H9 (cell line): ENCODE data around the gene LRPPRC. TPM values are rescaled to one million over a fixed set of nuclear protein-coding genes. Genes with fewer than 3 reads are reported as not detected.

Experiments
- DNase-seq: peaks from one replicate; pipeline ENCODE4 v3.0.0-alpha.2; 2017
- H2AFZ ChIP-seq: one replicate; pipeline ENCODE4 v1.6.1; 2013; ENCODE audit warnings: mild to moderate bottlenecking, low read length, control low read depth, moderate library complexity
- H2AK5ac ChIP-seq: 2 replicates; pipeline ENCODE4 v1.6.1; 2013; ENCODE audit warnings: low read length, control low read depth, mixed read lengths; ENCODE audit not compliant: insufficient read length
- H2BK120ac ChIP-seq: one replicate; pipeline ENCODE4 v1.6.1; 2013; ENCODE audit warnings: low read depth, mild to moderate bottlenecking, low read length, control low read depth, inconsistent platforms; ENCODE audit not compliant: poor library complexity, severe bottlenecking
- H2BK12ac ChIP-seq: 2 replicates; pipeline ENCODE4 v1.6.1; 2013; ENCODE audit warnings: low read length, control low read depth, mixed read lengths, low read depth; ENCODE audit not compliant: insufficient read length
- H2BK15ac ChIP-seq: 2 replicates; pipeline ENCODE4 v1.6.1; 2013; ENCODE audit warnings: low read depth, low read length, control low read depth
- H2BK20ac ChIP-seq: one replicate; pipeline ENCODE4 v1.6.1; 2013; ENCODE audit warnings: low read depth, mild to moderate bottlenecking, low read length, control low read depth, inconsistent platforms; ENCODE audit not compliant: poor library complexity, severe bottlenecking
- H2BK5ac ChIP-seq: 2 replicates; pipeline ENCODE4 v1.6.1; 2013; ENCODE audit warnings: low read length, control low read depth, mixed read lengths; ENCODE audit not compliant: insufficient read length
- H3K14ac ChIP-seq: 2 replicates; pipeline ENCODE4 v1.6.1; 2013; ENCODE audit warnings: low read length, control low read depth; ENCODE audit not compliant: insufficient read depth
- H3K18ac ChIP-seq: 2 replicates; pipeline ENCODE4 v1.6.1; 2013; ENCODE audit warnings: low read depth, mild to moderate bottlenecking, mixed read lengths, low read length, control low read depth; ENCODE audit not compliant: insufficient read length
- H3K23ac ChIP-seq: 2 replicates; pipeline ENCODE4 v1.6.1; 2013; ENCODE audit warnings: low read length, control low read depth, mixed read lengths, low read depth; ENCODE audit not compliant: insufficient read length
- H3K23me2 ChIP-seq: 2 replicates; pipeline ENCODE4 v1.6.1; 2013; ENCODE audit warnings: low read depth, mild to moderate bottlenecking, mixed read lengths, low read length, control low read depth; ENCODE audit not compliant: insufficient read length, poor library complexity, severe bottlenecking
- H3K27ac ChIP-seq: 2 replicates; pipeline ENCODE4 v1.5.1; 2013; ENCODE audit warnings: low read length, control low read depth, mixed read lengths, low read depth; ENCODE audit not compliant: insufficient read length
- H3K27me3 ChIP-seq: 2 replicates; pipeline ENCODE4 v1.6.1; 2013; ENCODE audit warnings: low read length, control low read depth, inconsistent platforms; ENCODE audit not compliant: insufficient read depth
- H3K4ac ChIP-seq: 2 replicates; pipeline ENCODE4 v1.6.1; 2013; ENCODE audit warnings: low read depth, mild to moderate bottlenecking, control low read depth, inconsistent platforms, low read length, moderate library complexity
- H3K4me1 ChIP-seq: 2 replicates; pipeline ENCODE4 v1.6.1; 2013; ENCODE audit warnings: low read length, control low read depth, inconsistent platforms; ENCODE audit not compliant: insufficient read depth
- H3K4me2 ChIP-seq: 2 replicates; pipeline ENCODE4 v1.6.1; 2013; ENCODE audit warnings: low read length, control low read depth, mixed read lengths; ENCODE audit not compliant: insufficient read length, insufficient read depth
- H3K56ac ChIP-seq: 2 replicates; pipeline ENCODE4 v1.6.1; 2013; ENCODE audit warnings: low read depth, mild to moderate bottlenecking, mixed read lengths, low read length, control low read depth; ENCODE audit not compliant: insufficient read length
- H3K79me1 ChIP-seq: 2 replicates; pipeline ENCODE4 v1.6.1; 2013; ENCODE audit warnings: low read depth, mild to moderate bottlenecking, moderate library complexity, low read length, control low read depth, inconsistent platforms; ENCODE audit not compliant: insufficient read depth, poor library complexity, severe bottlenecking
- H3K79me2 ChIP-seq: 2 replicates; pipeline ENCODE4 v1.6.1; 2013; ENCODE audit warnings: low read length, control low read depth, inconsistent platforms; ENCODE audit not compliant: insufficient read depth
- H3K9ac ChIP-seq: 2 replicates; pipeline ENCODE4 v1.6.1; 2013; ENCODE audit warnings: low read length, control low read depth, mixed read lengths; ENCODE audit not compliant: insufficient read length; ENCODE audit errors: extremely low read depth
- H3K9me3 ChIP-seq: one replicate; pipeline ENCODE4 v1.6.1; 2013; ENCODE audit warnings: low read depth, low read length, inconsistent platforms; ENCODE audit not compliant: control insufficient read depth
- H3T11ph ChIP-seq: one replicate; pipeline ENCODE4 v1.6.1; 2013; ENCODE audit warnings: mild to moderate bottlenecking, low read length, control low read depth, inconsistent platforms
- H4K20me1 ChIP-seq: one replicate; pipeline ENCODE4 v1.6.1; 2013; ENCODE audit not compliant: control insufficient read depth, insufficient read length, insufficient read depth
- H4K5ac ChIP-seq: 2 replicates; pipeline ENCODE4 v1.6.1; 2013; ENCODE audit warnings: low read depth, mild to moderate bottlenecking, mixed read lengths, low read length, control low read depth; ENCODE audit not compliant: insufficient read length
- H4K8ac ChIP-seq: replicated peaks from 2 replicates; pipeline ENCODE4 v1.6.1; 2013; ENCODE audit warnings: low read length, control low read depth, mixed read lengths, low read depth; ENCODE audit not compliant: insufficient read length
- H4K91ac ChIP-seq: 2 replicates; pipeline ENCODE4 v1.6.1; 2013; ENCODE audit warnings: low read depth, mild to moderate bottlenecking, moderate library complexity, mixed read lengths, low read length, control low read depth; ENCODE audit not compliant: insufficient read length
- H3K27ac Mint-ChIP-seq, 3 experiments: 2 replicates in 2 of 3; 3 replicates in 1 of 3; pipeline ENCODE4 v1.8.0; 2020 to 2021; ENCODE audit warnings: mixed read lengths in 3 of 3, mild to moderate bottlenecking in 1 of 3, moderate library complexity in 1 of 3
- H3K27me3 Mint-ChIP-seq: 2 replicates; pipeline ENCODE4 v1.8.0; 2021; ENCODE audit warnings: low read depth, mild to moderate bottlenecking, moderate library complexity, mixed read lengths
- H3K36me3 Mint-ChIP-seq, 3 experiments: 2 replicates in 2 of 3; 3 replicates in 1 of 3; pipeline ENCODE4 v1.8.0; 2020 to 2021; ENCODE audit warnings: low read depth in 3 of 3, mixed read lengths in 3 of 3; ENCODE audit not compliant: insufficient read depth in 1 of 3
- H3K4me1 Mint-ChIP-seq, 2 experiments: 2 replicates each; pipeline ENCODE4 v1.8.0; 2020; ENCODE audit warnings: mixed read lengths in 2 of 2
- H3K4me3 Mint-ChIP-seq, 2 experiments: 2 replicates in 1 of 2; 3 replicates in 1 of 2; pipeline ENCODE4 v1.8.0; 2020 to 2021; ENCODE audit warnings: mild to moderate bottlenecking in 2 of 2, mixed read lengths in 2 of 2, moderate library complexity in 1 of 2
- H3K9me3 Mint-ChIP-seq, 2 experiments: 2 replicates in 1 of 2; 3 replicates in 1 of 2; pipeline ENCODE4 v1.8.0; 2020; ENCODE audit warnings: mild to moderate bottlenecking in 2 of 2, mixed read lengths in 2 of 2, moderate library complexity in 1 of 2
- WGBS: extraction: QIAGEN DNeasy Blood & Tissue Kit; methylation state at CpG from one replicate; pipeline ENCODE4 v1.1.7; 2013; ENCODE audit warnings: missing lambda C conversion rate, low lambda C conversion rate, mixed read lengths; ENCODE audit not compliant: insufficient read length; ENCODE audit errors: extremely low coverage; 5-methylcytosine and 5-hydroxymethylcytosine counted together
- total RNA-seq: library from RNA; stranded (reverse); gene quantifications from 2 replicates; pipeline ENCODE4 v1.2.1, GENCODE V29; 2021
- TF ChIP-seq, protein P1 (sequence below): fragments of 200-600 bp; sonication (generic); conservative IDR thresholded peaks from 3 replicates; pipeline ENCODE4 v1.8.0; 2021; ENCODE audit warnings: antibody characterized with exemption, mild to moderate bottlenecking

LRPPRC gene
- total RNA-seq, 1 experiment from 2014 or later: 182 TPM

- H3K27me3 Mint-ChIP-seq: peaks cover 7% of the 10 kb centered on the region; the same call in 1 of the 2 replicates
- Histone ChIP-seq H4K5ac (no peak overlapping the region), H3K27ac (no peak overlapping the region), H3K4me1 (no peaks in the 10 kb centered on the region; the same call in 1 of the 2 replicates), H2BK5ac (no peak overlapping the region), H2BK12ac (no peak overlapping the region), H3K23ac (no peak overlapping the region), H4K20me1 (no peaks in the 10 kb centered on the region), H2AK5ac (no peak overlapping the region), H3K79me1 (no peaks in the 10 kb centered on the region), H3K9me3 (no peaks in the 10 kb centered on the region), H3T11ph (no peak overlapping the region), H3K14ac (no peak overlapping the region), H3K4ac (no peak overlapping the region), H3K4me2 (no peak overlapping the region), H4K91ac (no peak overlapping the region), H3K9ac (no peak overlapping the region), H2BK120ac (no peak overlapping the region), H3K56ac (no peak overlapping the region), H2AFZ (no peak overlapping the region), H2BK20ac (no peak overlapping the region), H2BK15ac (no peak overlapping the region), H4K8ac (no peak overlapping the region), H3K27me3 (no peaks in the 10 kb centered on the region), H3K18ac (no peak overlapping the region), H3K23me2 (no peaks in the 10 kb centered on the region), H3K79me2 (no peaks in the 10 kb centered on the region)
- H3K4me3 Mint-ChIP-seq: no peak overlapping the region
- no peak for DNase-seq
- TF ChIP-seq, protein P1, sequence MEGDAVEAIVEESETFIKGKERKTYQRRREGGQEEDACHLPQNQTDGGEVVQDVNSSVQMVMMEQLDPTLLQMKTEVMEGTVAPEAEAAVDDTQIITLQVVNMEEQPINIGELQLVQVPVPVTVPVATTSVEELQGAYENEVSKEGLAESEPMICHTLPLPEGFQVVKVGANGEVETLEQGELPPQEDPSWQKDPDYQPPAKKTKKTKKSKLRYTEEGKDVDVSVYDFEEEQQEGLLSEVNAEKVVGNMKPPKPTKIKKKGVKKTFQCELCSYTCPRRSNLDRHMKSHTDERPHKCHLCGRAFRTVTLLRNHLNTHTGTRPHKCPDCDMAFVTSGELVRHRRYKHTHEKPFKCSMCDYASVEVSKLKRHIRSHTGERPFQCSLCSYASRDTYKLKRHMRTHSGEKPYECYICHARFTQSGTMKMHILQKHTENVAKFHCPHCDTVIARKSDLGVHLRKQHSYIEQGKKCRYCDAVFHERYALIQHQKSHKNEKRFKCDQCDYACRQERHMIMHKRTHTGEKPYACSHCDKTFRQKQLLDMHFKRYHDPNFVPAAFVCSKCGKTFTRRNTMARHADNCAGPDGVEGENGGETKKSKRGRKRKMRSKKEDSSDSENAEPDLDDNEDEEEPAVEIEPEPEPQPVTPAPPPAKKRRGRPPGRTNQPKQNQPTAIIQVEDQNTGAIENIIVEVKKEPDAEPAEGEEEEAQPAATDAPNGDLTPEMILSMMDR: no peak
- no peaks in the 10 kb centered on the region for H3K36me3 Mint-ChIP-seq
- H3K27ac Mint-ChIP-seq: no peak overlapping the region
- H3K9me3 Mint-ChIP-seq: no peaks in the 10 kb centered on the region
- no CpG with 5 or more reads among the region's 1 CpG for WGBS
- peaks cover 0 to 5% of the 10 kb centered on the region in 2 experiments; a peak in 2 of 4 replicates for H3K4me1 Mint-ChIP-seq
Measured at GRCh38 chr2:43845181-43845580, 150.6 kb downstream of the LRPPRC start.
